Right lobe of liver (tissue), 6 donors: ENCODE data around the gene FBRSL1. TPM values are rescaled to one million over a fixed set of nuclear protein-coding genes. Genes with fewer than 3 reads are reported as not detected.

Experiments
- ATAC-seq, 4 donors: fragments of 200-7000 bp; cut with Tn5 transposase; one replicate each; pipeline ENCODE4 v1.9.1; 2020; ENCODE audit warnings: mild to moderate bottlenecking in 4 of 4, moderate library complexity in 4 of 4
- DNase-seq, 3 donors: peaks; one replicate each; pipeline ENCODE4 v3.0.0-alpha.2; 2020
- H3K27ac ChIP-seq, 3 donors: fragments of 200-600 bp; one replicate each; pipeline ENCODE4 v1.8.0; 2022
- H3K27me3 ChIP-seq, 2 donors: fragments of 200-600 bp; one replicate each; pipeline ENCODE4 v1.8.0; 2022
- H3K36me3 ChIP-seq, 4 donors: fragments of 200-600 bp; sonication (generic) in 1 of 4; one replicate each; pipeline versions ENCODE4 v1.5.1 to v1.8.0; 2017 to 2022; ENCODE audit warnings: control low read depth in 1 of 4
- H3K4me1 ChIP-seq, 4 donors: fragments of 200-600 bp; sonication (generic) in 1 of 4; one replicate each; pipeline versions ENCODE4 v1.5.1 to v1.8.0; 2017 to 2022; ENCODE audit warnings: control low read depth in 1 of 4
- H3K4me3 ChIP-seq, 3 donors: fragments of 200-600 bp; one replicate each; pipeline ENCODE4 v1.8.0; 2022
- H3K9me3 ChIP-seq, 4 donors: fragments of 200-600 bp; sonication (generic) in 1 of 4; one replicate each; pipeline versions ENCODE4 v1.5.1 to v1.8.0; 2017 to 2022; ENCODE audit warnings: control low read depth in 1 of 4
- CTCF ChIP-seq, 4 donors: fragments of 200-600 bp in 3 of 4; fragments of 450-650 bp in 1 of 4; IDR thresholded peaks; one replicate each; pipeline versions ENCODE4 v1.5.1 to v1.8.0; 2016 to 2022; ENCODE audit warnings: antibody characterized with exemption in 4 of 4, mild to moderate bottlenecking in 2 of 4
- POLR2A ChIP-seq: fragments of 450-650 bp; IDR thresholded peaks from one replicate; pipeline ENCODE4 v1.6.1; 2017; ENCODE audit warnings: antibody characterized with exemption, mild to moderate bottlenecking
- whole genome bisulfite sequencing: methylation state at CpG from one replicate; pipeline ENCODE4 v1.1.6; 2018; ENCODE audit warnings: low coverage, low lambda C conversion rate; ENCODE audit not compliant: insufficient coverage; ENCODE audit errors: missing lambda C conversion rate; 5-methylcytosine and 5-hydroxymethylcytosine counted together
- intact Hi-C, 2 donors: fragments of 100-400 bp; cut with DNase I; formaldehyde crosslinking; loops; one replicate each; pipeline versions ENCODE4 v1.11.2 to v1.14.1; 2022
- total RNA-seq, 6 experiments: library from RNA; depleted of rRNA in 2 of 6; stranded (reverse); fragments of >200 nt in 2 of 6; fragmentation: NEBNext Ultra II Directional in 3 of 6; extraction: Animal tissue kit (Norgen Biotek cat#: 25700) in 3 of 6; gene quantifications; one replicate each; pipeline versions ENCODE4 v1.1.0 to v1.2.4, GENCODE V29; 2016 to 2023
- donor health status: DM: no; HTN: yes; CAD: no.
- donor health status: DM: no; HTN: no; CAD: no.
- donor health status: DM: no; HTN: no; CAD: no.
- donor health status: DM: no; HTN: yes; CAD: no.
- donor health status: DM: no; HTN: yes; CAD: no.

FBRSL1 gene
- total RNA-seq, 6 experiments from 2014 or later: 16.2 to 27.6 (median 23.3) TPM

DNA sequence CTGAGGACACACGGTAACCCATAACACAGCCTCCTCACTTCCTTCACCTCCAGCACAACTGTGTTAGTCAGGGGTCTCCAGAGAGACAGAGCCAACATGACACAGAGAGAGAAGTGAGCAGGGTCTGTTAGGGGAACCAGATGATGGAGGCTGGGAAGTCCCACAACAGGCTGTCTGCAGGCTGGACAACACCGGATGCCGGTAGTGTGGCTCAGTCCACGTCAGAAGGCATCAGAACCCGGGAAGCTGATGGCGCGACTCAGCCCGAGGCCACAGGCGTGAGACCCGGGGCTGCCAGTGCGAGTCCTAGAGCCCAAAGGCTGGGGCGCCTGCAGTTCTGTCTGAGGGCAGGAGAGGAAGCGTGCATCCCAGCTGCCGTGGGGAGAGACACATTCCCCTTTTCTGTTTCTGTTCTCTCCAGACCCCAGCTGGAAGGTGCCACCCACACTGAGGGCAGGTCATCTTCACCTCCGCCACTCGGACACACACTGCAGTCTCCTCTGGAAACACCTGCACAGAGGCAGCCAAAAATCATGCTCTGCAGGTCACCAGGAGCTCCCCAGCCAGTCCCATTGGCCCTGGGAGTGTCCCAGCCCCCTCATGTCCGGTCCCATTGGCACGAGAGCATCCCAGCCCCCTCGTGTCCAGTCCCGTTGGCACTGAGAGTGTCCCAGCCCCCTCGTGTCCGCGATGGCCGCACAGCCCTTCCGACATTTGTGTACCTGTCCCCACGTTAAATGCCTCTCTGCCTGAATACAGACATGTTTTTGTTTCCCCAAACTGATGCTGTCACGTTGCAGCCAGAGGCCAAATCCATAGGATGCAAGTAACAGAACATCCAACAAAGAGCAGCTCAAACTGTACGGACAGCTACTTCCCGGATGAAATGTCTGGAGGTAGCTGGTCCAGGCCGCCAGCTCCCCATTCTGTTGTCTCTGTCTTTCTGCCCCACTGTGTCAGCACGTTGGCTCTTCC, 7.9 kb upstream of the FBRSL1 start:
- TF ChIP-seq POLR2A (no peak), CTCF (IDR thresholded peaks at IDR 0.05) (no peak)
- no peaks in the 10 kb centered on the region for H3K9me3 ChIP-seq
- DNase-seq (peak in 2 of 3 donors; percentile 21 to 44), ATAC-seq (peak in 2 of 4 donors; percentile 17 to 21)
- no peaks in the 10 kb centered on the region for H3K4me1 ChIP-seq
- no peak overlapping the region for H3K4me3 ChIP-seq
- intact Hi-C loops: no loop called here
- 70% methylated on average over 13 of the region's 31 CpGs for WGBS
- H3K27me3 ChIP-seq: no peaks in the 10 kb centered on the region
- H3K27ac ChIP-seq: no peak overlapping the region
- H3K36me3 ChIP-seq: no peaks in the 10 kb centered on the region

DNA sequence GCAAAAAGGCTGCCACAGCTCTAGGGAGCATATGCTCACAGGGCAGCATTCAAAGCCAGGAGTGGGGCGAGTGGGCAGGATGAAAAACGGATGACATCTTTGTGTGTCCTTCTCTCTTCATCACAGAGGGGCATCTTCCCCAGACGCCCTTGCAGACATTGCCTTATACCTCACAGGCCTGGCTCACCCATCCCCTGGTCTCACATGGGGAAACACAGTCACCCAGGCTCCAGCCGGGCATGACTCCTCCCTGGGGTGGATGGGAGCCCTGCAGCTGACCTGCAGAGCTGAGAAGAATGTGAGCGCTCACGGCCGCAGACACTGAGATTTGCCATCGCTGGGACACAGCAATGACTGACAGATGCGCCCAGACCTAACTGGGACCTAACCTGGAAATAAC, 7.2 kb upstream of the FBRSL1 start:
- no peaks in the 10 kb centered on the region for H3K4me1 ChIP-seq
- intact Hi-C loops: no loop called here
- 81% methylated on average over 7 of the region's 9 CpGs for WGBS
- H3K4me3 ChIP-seq: no peak overlapping the region
- ATAC-seq: no peak
- TF ChIP-seq POLR2A: no peak
- no peak for TF ChIP-seq CTCF (IDR thresholded peaks at IDR 0.05)
- no peaks in the 10 kb centered on the region for H3K9me3 ChIP-seq
- H3K27ac ChIP-seq: no peak overlapping the region
- H3K27me3 ChIP-seq: no peaks in the 10 kb centered on the region
- H3K36me3 ChIP-seq: no peaks in the 10 kb centered on the region
- DNase-seq: peak in 2 of 3 donors; percentile 10 to 40

GRCh38 chr12:132483208-132483607, 6.7 kb upstream of the FBRSL1 start:
- Histone ChIP-seq H3K4me1 (no peaks in the 10 kb centered on the region), H3K27me3 (no peaks in the 10 kb centered on the region), H3K4me3 (no peak overlapping the region), H3K9me3 (no peaks in the 10 kb centered on the region), H3K27ac (no peak overlapping the region), H3K36me3 (no peaks in the 10 kb centered on the region)
- no peak for DNase-seq
- intact Hi-C loops: no loop called here
- no peak for ATAC-seq
- WGBS: 75% methylated on average over 4 of the region's 27 CpGs
- no peak for TF ChIP-seq CTCF (IDR thresholded peaks at IDR 0.05)
- TF ChIP-seq POLR2A: no peak

DNA sequence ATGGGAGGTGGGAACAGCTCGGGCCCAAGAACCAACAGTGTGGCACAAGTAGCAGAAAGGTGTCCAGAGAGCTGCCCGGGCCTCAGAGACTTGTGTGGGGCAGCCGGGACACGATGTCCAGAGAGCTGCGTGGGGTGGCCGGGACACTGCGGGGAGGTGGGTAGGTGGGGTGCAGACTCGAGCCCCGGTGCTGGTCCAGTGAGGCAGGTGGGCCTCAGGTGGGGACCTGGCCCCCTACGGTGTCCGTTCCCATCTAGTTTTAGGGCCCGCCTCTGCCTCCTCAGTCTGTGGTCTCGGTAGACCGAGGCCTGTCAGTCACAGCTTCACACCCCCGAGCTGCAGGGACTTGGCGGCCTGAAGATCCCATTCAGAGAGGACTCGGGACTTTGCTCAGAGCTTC, 6.3 kb upstream of the FBRSL1 start:
- intact Hi-C loops: no loop called here
- TF ChIP-seq POLR2A (no peak), CTCF (IDR thresholded peaks at IDR 0.05) (no peak)
- H3K4me1 ChIP-seq: no peaks in the 10 kb centered on the region
- no peak overlapping the region for H3K27ac ChIP-seq
- 83% methylated on average over 1 of the region's 17 CpGs for WGBS
- no peaks in the 10 kb centered on the region for H3K36me3 ChIP-seq
- no peak for ATAC-seq
- H3K4me3 ChIP-seq: no peak overlapping the region
- peak in 2 of 3 donors; percentile 15 to 53 for DNase-seq
- no peaks in the 10 kb centered on the region for H3K27me3 ChIP-seq
- H3K9me3 ChIP-seq: no peaks in the 10 kb centered on the region
